DND-41 (cell line): ENCODE data around the gene ATAD3B.

ENCODE experiments used
- ATAC-seq: fragments of 200-7000 bp; cut with Tn5 transposase; 3 replicates; pipeline ENCODE4 v1.9.1; 2021; ENCODE audit warnings: low read depth; ENCODE audit not compliant: insufficient read depth
- DNase-seq: peaks from one replicate; pipeline ENCODE4 v3.0.0-alpha.2; 2020
- H2AFZ ChIP-seq: 2 replicates; pipeline ENCODE4 v1.6.0; 2012; ENCODE audit warnings: low read depth, low read length
- H3K27ac ChIP-seq: 2 replicates; pipeline ENCODE4 v1.5.1; 2012; ENCODE audit warnings: low read length, inconsistent platforms
- H3K27me3 ChIP-seq: fragments of 200-600 bp; sonication (generic); 2 replicates; pipeline ENCODE4 v1.6.0; 2012; ENCODE audit warnings: low read length, mild to moderate bottlenecking, inconsistent platforms; ENCODE audit not compliant: insufficient read depth, poor library complexity
- H3K36me3 ChIP-seq: 2 replicates; pipeline ENCODE4 v1.5.1; 2012; ENCODE audit warnings: low read length, inconsistent platforms; ENCODE audit not compliant: insufficient read depth
- H3K4me1 ChIP-seq: 2 replicates; pipeline ENCODE4 v1.5.1; 2012; ENCODE audit warnings: mild to moderate bottlenecking, low read length; ENCODE audit not compliant: insufficient read depth
- H3K4me2 ChIP-seq: 2 replicates; pipeline ENCODE4 v1.6.0; 2012; ENCODE audit warnings: mild to moderate bottlenecking, moderate library complexity, low read length, inconsistent platforms; ENCODE audit not compliant: insufficient read depth
- H3K4me3 ChIP-seq, 2 experiments: fragments of 200-600 bp in 1 of 2; shearing (Covaris generic) in 1 of 2; 2 replicates each; pipeline ENCODE4 v1.5.1; 2012 to 2016; ENCODE audit warnings: inconsistent platforms in 2 of 2, low read length in 2 of 2, mild to moderate bottlenecking in 2 of 2, low read depth in 1 of 2, moderate library complexity in 1 of 2
- H3K79me2 ChIP-seq: 2 replicates; pipeline ENCODE4 v1.6.0; 2012; ENCODE audit warnings: low read length, inconsistent platforms; ENCODE audit not compliant: insufficient read depth
- H3K9ac ChIP-seq: 2 replicates; pipeline ENCODE4 v1.6.0; 2012; ENCODE audit warnings: low read depth, mild to moderate bottlenecking, inconsistent platforms, low read length, moderate library complexity
- H3K9me3 ChIP-seq: 2 replicates; pipeline ENCODE4 v1.5.1; 2012; ENCODE audit warnings: low read length, moderate library complexity, mild to moderate bottlenecking, inconsistent platforms; ENCODE audit not compliant: insufficient read depth, severe bottlenecking
- H4K20me1 ChIP-seq: 2 replicates; pipeline ENCODE4 v1.6.0; 2012; ENCODE audit warnings: low read length; ENCODE audit not compliant: insufficient read depth
- CTCF ChIP-seq: IDR thresholded peaks from 2 replicates; pipeline ENCODE4 v1.5.1; 2012; ENCODE audit warnings: borderline replicate concordance, low read length, moderate library complexity, mild to moderate bottlenecking; ENCODE audit not compliant: poor library complexity, severe bottlenecking; ENCODE audit errors: extremely low read depth
- EZH2 ChIP-seq: IDR thresholded peaks from 3 replicates; pipeline ENCODE4 v1.6.1; 2012; ENCODE audit warnings: borderline replicate concordance, low read depth, mild to moderate bottlenecking, moderate library complexity, low read length, inconsistent platforms; ENCODE audit not compliant: severe bottlenecking

The ATAD3B gene

GRCh38 chr1:1431845-1432273 is 39.7 kb upstream of the ATAD3B start:
- peaks cover 3% of the 10 kb centered on the region; the same call in 1 of the 2 replicates for H3K4me1 ChIP-seq
- no peak overlapping the region for H3K4me2 ChIP-seq
- ATAC-seq (no peak), DNase-seq (no peak)
- no peak overlapping the region for H3K4me3 ChIP-seq
- H3K27me3 ChIP-seq, result no peaks in the 10 kb centered on the region
- no peak overlapping the region for H2AFZ ChIP-seq
- no peaks in the 10 kb centered on the region for H4K20me1 ChIP-seq
- H3K79me2 ChIP-seq, result no peaks in the 10 kb centered on the region
- H3K9ac ChIP-seq, result no peak overlapping the region
- no peak overlapping the region for H3K27ac ChIP-seq
- H3K9me3 ChIP-seq, result no peaks in the 10 kb centered on the region
- TF ChIP-seq CTCF, result no peak
- TF ChIP-seq EZH2, result no peak
- no peaks in the 10 kb centered on the region for H3K36me3 ChIP-seq

DNA sequence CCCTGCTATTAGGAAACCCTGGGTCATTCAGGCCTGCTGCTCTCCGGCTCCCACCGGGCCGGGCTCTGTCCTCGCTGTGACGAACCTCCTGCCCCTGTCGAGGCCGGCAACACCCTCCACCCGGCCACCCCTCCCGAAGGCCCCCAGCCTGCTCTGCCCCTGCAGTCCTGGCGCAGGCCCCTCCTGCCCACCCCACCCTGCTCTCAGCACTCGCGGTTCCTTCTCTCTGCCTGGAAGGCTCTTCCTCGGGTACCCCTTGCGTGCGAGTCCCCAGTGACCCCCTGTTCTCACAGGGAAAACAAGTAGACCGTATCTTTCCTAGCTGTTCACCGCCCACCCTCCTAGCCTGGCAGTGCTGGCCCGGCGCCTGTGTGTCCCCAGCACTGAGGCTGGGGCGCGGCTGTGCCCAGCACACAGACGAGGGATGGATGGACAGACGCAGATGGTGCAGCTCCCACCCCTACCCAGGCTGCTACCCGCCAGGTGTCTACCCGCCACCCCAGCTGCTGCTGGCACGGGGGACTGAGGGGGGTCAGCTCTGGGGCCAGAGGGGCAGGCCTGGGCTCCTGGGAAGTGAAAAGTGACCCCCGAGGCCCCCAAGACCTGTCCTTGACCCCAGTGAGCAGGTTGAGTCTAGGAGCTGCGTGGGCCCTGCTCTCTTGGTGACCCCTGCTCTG is 39.2 kb upstream of the ATAD3B start:
- no peak overlapping the region for H2AFZ ChIP-seq
- no peak overlapping the region for H3K9ac ChIP-seq
- H3K4me3 ChIP-seq, result no peak overlapping the region
- no peaks in the 10 kb centered on the region for H3K36me3 ChIP-seq
- no peak overlapping the region for H3K4me2 ChIP-seq
- H3K4me1 ChIP-seq, result no peaks in the 10 kb centered on the region
- no peaks in the 10 kb centered on the region for H4K20me1 ChIP-seq
- no peaks in the 10 kb centered on the region for H3K9me3 ChIP-seq
- DNase-seq, result no peak
- no peaks in the 10 kb centered on the region for H3K27me3 ChIP-seq
- no peak for TF ChIP-seq CTCF
- H3K79me2 ChIP-seq, result no peaks in the 10 kb centered on the region
- no peak for ATAC-seq
- H3K27ac ChIP-seq, result no peak overlapping the region

DNA sequence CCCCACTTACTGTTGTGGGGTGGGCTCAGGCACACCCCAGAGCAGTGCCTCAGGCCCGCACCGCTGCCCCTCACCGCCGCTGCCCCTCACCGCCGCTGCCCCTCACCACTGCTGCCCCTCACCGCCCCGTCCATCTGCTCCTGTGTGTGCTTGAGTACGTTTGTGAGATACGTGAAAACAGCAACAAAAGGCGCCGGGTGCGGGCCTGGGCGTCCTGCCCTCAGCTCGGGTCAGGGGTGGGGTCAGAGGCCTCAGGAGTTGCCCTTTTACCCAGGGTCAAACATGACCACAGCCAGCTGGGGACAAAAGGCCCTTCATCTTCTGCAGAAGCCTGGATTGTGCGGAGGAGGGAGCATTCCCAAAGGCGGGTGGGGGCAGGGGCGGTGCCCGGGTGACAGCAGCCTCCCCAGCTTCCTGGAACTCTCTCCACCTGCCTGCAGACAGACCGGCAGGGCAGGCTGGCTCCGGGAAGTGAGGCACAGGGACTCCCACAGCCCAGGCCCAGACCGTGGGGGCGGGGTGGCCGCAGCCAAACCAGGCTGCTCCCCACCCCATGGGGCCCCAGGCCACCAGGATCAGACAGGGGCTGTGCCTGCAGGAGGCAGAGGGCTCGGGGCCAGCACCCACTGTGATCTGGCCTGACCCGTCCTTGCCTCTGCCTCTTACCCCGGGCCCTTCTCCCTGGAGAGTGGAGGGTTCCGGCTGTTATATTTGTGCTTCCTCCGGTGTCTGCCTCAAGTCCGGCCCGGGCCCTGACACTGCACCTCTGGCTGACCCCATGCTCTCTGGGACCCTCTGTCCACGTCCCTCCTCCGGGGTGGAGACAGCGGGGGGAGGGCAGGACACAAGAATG is 38.4 kb upstream of the ATAD3B start:
- Histone ChIP-seq H3K4me2 (no peak overlapping the region), H3K9ac (no peak overlapping the region), H3K4me1 (no peaks in the 10 kb centered on the region), H4K20me1 (no peaks in the 10 kb centered on the region), H3K27me3 (no peaks in the 10 kb centered on the region), H3K36me3 (no peaks in the 10 kb centered on the region), H3K9me3 (no peaks in the 10 kb centered on the region), H2AFZ (no peak overlapping the region), H3K27ac (no peak overlapping the region), H3K4me3 (no peak overlapping the region), H3K79me2 (no peaks in the 10 kb centered on the region)
- DNase-seq (no peak), ATAC-seq (no peak)
- TF ChIP-seq CTCF (no peak), EZH2 (no peak)
